Glutamatergic neuron (in vitro differentiated cells): Measurements from ENCODE around the gene CSH1. TPM values are rescaled to one million over a fixed set of nuclear protein-coding genes. Genes with fewer than 3 reads are reported as not detected.
"Not testable (repeated sequence)": the region's sequence is repeated elsewhere in the genome, so short reads cannot be mapped to it uniquely, and the experiment has no call there.

Source experiments
- DNase-seq: peaks from one replicate; pipeline ENCODE4 v3.0.0; 2022
- H3K27ac Mint-ChIP-seq: one replicate; pipeline ENCODE4 v1.8.0; 2020; ENCODE audit warnings: mild to moderate bottlenecking, mixed read lengths, inconsistent platforms; ENCODE audit not compliant: unreplicated experiment
- H3K27me3 Mint-ChIP-seq: one replicate; pipeline ENCODE4 v1.8.0; 2020; ENCODE audit warnings: mild to moderate bottlenecking, moderate library complexity, mixed read lengths, inconsistent platforms; ENCODE audit not compliant: unreplicated experiment
- H3K36me3 Mint-ChIP-seq: one replicate; pipeline ENCODE4 v1.8.0; 2020; ENCODE audit warnings: mild to moderate bottlenecking, mixed read lengths, inconsistent platforms; ENCODE audit not compliant: unreplicated experiment
- H3K4me1 Mint-ChIP-seq: one replicate; pipeline ENCODE4 v1.8.0; 2020; ENCODE audit warnings: mild to moderate bottlenecking, low read depth, mixed read lengths, inconsistent platforms; ENCODE audit not compliant: unreplicated experiment
- H3K4me3 Mint-ChIP-seq: one replicate; pipeline ENCODE4 v1.8.0; 2020; ENCODE audit warnings: mild to moderate bottlenecking, mixed read lengths, inconsistent platforms; ENCODE audit not compliant: unreplicated experiment
- H3K9me3 Mint-ChIP-seq: one replicate; pipeline ENCODE4 v1.8.0; 2020; ENCODE audit warnings: mild to moderate bottlenecking, moderate library complexity, mixed read lengths, inconsistent platforms; ENCODE audit not compliant: unreplicated experiment
- CTCF ChIP-seq: fragments of 200-600 bp; sonication (generic); IDR thresholded peaks from one replicate; pipeline ENCODE4 v1.5.0; 2021; ENCODE audit not compliant: partially characterized antibody, unreplicated experiment
- total RNA-seq: library from RNA; stranded (reverse); fragmentation: NEBNext Ultra II Directional; extraction: Animal tissue kit (Norgen Biotek cat#: 25700); gene quantifications from one replicate; pipeline ENCODE4 v1.2.1, GENCODE V29; 2021; ENCODE audit not compliant: unreplicated experiment

CSH1 gene
- total RNA-seq, 1 donor from 2014 or later, result not detected

- H3K36me3 Mint-ChIP-seq, H3K4me3 Mint-ChIP-seq, H3K9me3 Mint-ChIP-seq, H3K27me3 Mint-ChIP-seq: not testable (repeated sequence)
- DNase-seq, result peak; percentile 53
- peaks cover 24% of the 10 kb centered on the region for H3K4me1 Mint-ChIP-seq
- H3K27ac Mint-ChIP-seq, result peak overlapping the region; percentile 89
- peak; percentile 65 for TF ChIP-seq CTCF
Measured at GRCh38 chr17:63889026-63889848, 7.1 kb downstream of the CSH1 start.

- not testable (repeated sequence) for H3K4me3 Mint-ChIP-seq, DNase-seq, H3K9me3 Mint-ChIP-seq, H3K36me3 Mint-ChIP-seq, H3K27ac Mint-ChIP-seq, H3K27me3 Mint-ChIP-seq
- peaks cover 22% of the 10 kb centered on the region for H3K4me1 Mint-ChIP-seq
Measured at GRCh38 chr17:63885119-63885518, 11.3 kb downstream of the CSH1 start.

- DNase-seq, H3K27ac Mint-ChIP-seq: not testable (repeated sequence)
- peaks cover 13% of the 10 kb centered on the region for H3K4me1 Mint-ChIP-seq
Measured at GRCh38 chr17:63882626-63883126, 13.7 kb downstream of the CSH1 start.

GRCh38 chr17:63881935-63882601 lies 14.3 kb downstream of the CSH1 start, which contains the start of gene GH2:
Gene GH2, minus strand, starts transcription at chr17:63881944. Its CDS starts 143 bp downstream, at chr17:63881801.
- Mint-ChIP-seq H3K27ac (peak within 1 kb of the TSS; percentile 38), H3K9me3 (peaks cover 1% of the 10 kb centered on the region), H3K4me3 (no peak within 1 kb of the TSS), H3K27me3 (peaks cover 5% of the 10 kb centered on the region), H3K4me1 (peaks cover 7% of the 10 kb centered on the region), H3K36me3 (no peaks in the 10 kb centered on the region)
- peak; percentile 54 for TF ChIP-seq CTCF
- DNase-seq, result peak; percentile 68

More at GRCh38 chr17:63882626-63883126, 13.7 kb downstream of the CSH1 start:
- not testable (repeated sequence) for H3K27me3 Mint-ChIP-seq, H3K36me3 Mint-ChIP-seq, H3K9me3 Mint-ChIP-seq, H3K4me3 Mint-ChIP-seq

- H3K4me3 Mint-ChIP-seq, H3K9me3 Mint-ChIP-seq, H3K27ac Mint-ChIP-seq, H3K27me3 Mint-ChIP-seq, H3K4me1 Mint-ChIP-seq, H3K36me3 Mint-ChIP-seq: not testable (repeated sequence)
- DNase-seq, result peak; percentile 53
Measured at GRCh38 chr17:63881337-63881736, 15.0 kb downstream of the CSH1 start.

- Mint-ChIP-seq H3K27ac (no peak overlapping the region), H3K4me3 (no peak overlapping the region)
Measured at GRCh38 chr17:63880706-63881105, 15.7 kb downstream of the CSH1 start.

GRCh38 chr17:63878413-63878812 lies 18.0 kb downstream of the CSH1 start:
- H3K4me3 Mint-ChIP-seq, H3K27me3 Mint-ChIP-seq, DNase-seq: not testable (repeated sequence)

More at GRCh38 chr17:63880706-63881105, 15.7 kb downstream of the CSH1 start:
- Mint-ChIP-seq H3K9me3 (peaks cover 1% of the 10 kb centered on the region), H3K27me3 (peaks cover 5% of the 10 kb centered on the region), H3K4me1 (peaks cover 4% of the 10 kb centered on the region), H3K36me3 (no peaks in the 10 kb centered on the region)
- TF ChIP-seq CTCF, result no peak
- DNase-seq, result no peak

GRCh38 chr17:63874693-63875092 lies 21.7 kb downstream of the CSH1 start:
- not testable (repeated sequence) for H3K4me3 Mint-ChIP-seq, H3K36me3 Mint-ChIP-seq

More at GRCh38 chr17:63878413-63878812, 18.0 kb downstream of the CSH1 start:
- not testable (repeated sequence) for H3K27ac Mint-ChIP-seq, H3K4me1 Mint-ChIP-seq, H3K9me3 Mint-ChIP-seq, H3K36me3 Mint-ChIP-seq

GRCh38 chr17:63874061-63874626 lies 22.2 kb downstream of the CSH1 start:
- H3K9me3 Mint-ChIP-seq, H3K27ac Mint-ChIP-seq: not testable (repeated sequence)

More at GRCh38 chr17:63874693-63875092, 21.7 kb downstream of the CSH1 start:
- H3K4me1 Mint-ChIP-seq, H3K9me3 Mint-ChIP-seq, H3K27me3 Mint-ChIP-seq, DNase-seq, H3K27ac Mint-ChIP-seq: not testable (repeated sequence)

More at GRCh38 chr17:63874061-63874626, 22.2 kb downstream of the CSH1 start:
- H3K27me3 Mint-ChIP-seq, DNase-seq, H3K4me1 Mint-ChIP-seq, H3K4me3 Mint-ChIP-seq, H3K36me3 Mint-ChIP-seq: not testable (repeated sequence)
